Measurements from ENCODE around the gene SMIM41. TPM values are rescaled to one million over a fixed set of nuclear protein-coding genes. Genes with fewer than 3 reads are reported as not detected.

The SMIM41 gene
- total and polyA plus RNA-seq, 4 donors, result 0.03 to 0.50 (median 0.24) TPM; not detected in 1

DNA sequence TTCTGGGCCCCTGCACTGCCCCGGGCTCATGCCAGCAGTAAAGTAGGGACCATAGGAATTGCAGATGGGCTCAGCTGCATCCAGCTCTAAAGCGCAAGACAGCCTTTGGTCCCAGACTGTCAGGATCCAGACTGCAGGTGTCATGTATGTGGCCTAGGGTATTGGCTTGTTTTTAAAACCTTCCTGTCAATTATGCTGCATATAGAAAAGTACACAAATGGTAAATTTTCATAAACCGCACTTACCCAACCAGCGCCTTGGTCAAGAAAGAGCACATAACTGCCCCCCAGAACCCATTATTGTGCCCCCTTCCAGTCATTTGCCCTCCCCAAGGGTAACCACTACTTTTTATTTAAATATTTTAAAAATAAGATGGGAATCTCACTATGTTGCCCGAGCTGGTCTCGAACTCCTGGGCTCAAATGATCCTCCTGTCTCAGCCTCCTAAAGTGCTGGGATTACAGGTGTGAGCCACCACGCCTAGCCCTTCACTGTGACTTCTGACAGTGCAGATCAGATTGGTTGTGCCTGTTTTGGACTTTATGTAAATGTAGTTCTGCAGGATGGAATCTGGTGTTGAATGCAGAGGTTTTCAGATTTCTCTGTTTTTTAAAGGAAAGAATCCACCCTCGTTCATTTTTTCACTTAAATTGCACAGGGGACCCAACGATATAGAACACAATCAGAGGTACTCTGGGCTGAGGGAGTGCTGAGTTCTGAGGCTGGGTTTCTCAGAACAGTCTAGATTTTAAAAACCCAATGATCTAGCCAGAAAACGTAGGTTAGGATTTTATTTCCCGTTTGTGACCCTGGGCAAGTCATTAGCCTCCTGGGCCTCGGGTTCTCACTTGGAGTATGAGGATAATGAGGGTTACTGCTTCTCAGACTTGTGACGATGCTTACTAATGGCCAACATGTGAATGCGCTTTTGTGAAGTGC, 21.6 kb upstream of the SMIM41 start:
- TF ChIP-seq HNF4A (conservative IDR thresholded peaks at IDR 0.05) (no peak), GABPA (IDR thresholded peaks at IDR 0.05 in 1 of 2, conservative IDR thresholded peaks at IDR 0.05 in 1 of 2) (no peak), RXRA (IDR thresholded peaks at IDR 0.05) (no peak), FOXA2 (IDR thresholded peaks at IDR 0.05) (no peak), FOXA1 (IDR thresholded peaks at IDR 0.05) (no peak), EGR1 (IDR thresholded peaks at IDR 0.05; ENCODE audit: low read depth in 2 of 2) (no peak), RAD21 (IDR thresholded peaks at IDR 0.05) (no peak), TAF1 (conservative IDR thresholded peaks at IDR 0.05) (no peak), YY1 (IDR thresholded peaks at IDR 0.05) (no peak), SP1 (IDR thresholded peaks at IDR 0.05) (no peak)
- TF ChIP-seq, protein P1, sequence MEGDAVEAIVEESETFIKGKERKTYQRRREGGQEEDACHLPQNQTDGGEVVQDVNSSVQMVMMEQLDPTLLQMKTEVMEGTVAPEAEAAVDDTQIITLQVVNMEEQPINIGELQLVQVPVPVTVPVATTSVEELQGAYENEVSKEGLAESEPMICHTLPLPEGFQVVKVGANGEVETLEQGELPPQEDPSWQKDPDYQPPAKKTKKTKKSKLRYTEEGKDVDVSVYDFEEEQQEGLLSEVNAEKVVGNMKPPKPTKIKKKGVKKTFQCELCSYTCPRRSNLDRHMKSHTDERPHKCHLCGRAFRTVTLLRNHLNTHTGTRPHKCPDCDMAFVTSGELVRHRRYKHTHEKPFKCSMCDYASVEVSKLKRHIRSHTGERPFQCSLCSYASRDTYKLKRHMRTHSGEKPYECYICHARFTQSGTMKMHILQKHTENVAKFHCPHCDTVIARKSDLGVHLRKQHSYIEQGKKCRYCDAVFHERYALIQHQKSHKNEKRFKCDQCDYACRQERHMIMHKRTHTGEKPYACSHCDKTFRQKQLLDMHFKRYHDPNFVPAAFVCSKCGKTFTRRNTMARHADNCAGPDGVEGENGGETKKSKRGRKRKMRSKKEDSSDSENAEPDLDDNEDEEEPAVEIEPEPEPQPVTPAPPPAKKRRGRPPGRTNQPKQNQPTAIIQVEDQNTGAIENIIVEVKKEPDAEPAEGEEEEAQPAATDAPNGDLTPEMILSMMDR (IDR thresholded peaks at IDR 0.05; ENCODE audit: low read depth, low read length, missing input control), result no peak
- TF ChIP-seq, protein P2, sequence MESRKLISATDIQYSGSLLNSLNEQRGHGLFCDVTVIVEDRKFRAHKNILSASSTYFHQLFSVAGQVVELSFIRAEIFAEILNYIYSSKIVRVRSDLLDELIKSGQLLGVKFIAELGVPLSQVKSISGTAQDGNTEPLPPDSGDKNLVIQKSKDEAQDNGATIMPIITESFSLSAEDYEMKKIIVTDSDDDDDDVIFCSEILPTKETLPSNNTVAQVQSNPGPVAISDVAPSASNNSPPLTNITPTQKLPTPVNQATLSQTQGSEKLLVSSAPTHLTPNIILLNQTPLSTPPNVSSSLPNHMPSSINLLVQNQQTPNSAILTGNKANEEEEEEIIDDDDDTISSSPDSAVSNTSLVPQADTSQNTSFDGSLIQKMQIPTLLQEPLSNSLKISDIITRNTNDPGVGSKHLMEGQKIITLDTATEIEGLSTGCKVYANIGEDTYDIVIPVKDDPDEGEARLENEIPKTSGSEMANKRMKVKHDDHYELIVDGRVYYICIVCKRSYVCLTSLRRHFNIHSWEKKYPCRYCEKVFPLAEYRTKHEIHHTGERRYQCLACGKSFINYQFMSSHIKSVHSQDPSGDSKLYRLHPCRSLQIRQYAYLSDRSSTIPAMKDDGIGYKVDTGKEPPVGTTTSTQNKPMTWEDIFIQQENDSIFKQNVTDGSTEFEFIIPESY (IDR thresholded peaks at IDR 0.05), result no peak
- TF ChIP-seq, protein P3, sequence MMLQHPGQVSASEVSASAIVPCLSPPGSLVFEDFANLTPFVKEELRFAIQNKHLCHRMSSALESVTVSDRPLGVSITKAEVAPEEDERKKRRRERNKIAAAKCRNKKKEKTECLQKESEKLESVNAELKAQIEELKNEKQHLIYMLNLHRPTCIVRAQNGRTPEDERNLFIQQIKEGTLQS (IDR thresholded peaks at IDR 0.05), result no peak
- H3K4me1 ChIP-seq (ENCODE audit: control insufficient read depth in 4 of 4, insufficient read depth in 4 of 4, low read length in 3 of 4), result no peaks in the 10 kb centered on the region
- H3K27ac ChIP-seq (ENCODE audit: low read depth in 1 of 2, low read length in 2 of 2), result no peak overlapping the region
- H3K4me3 ChIP-seq (ENCODE audit: low read depth in 1 of 3, low read length in 3 of 3), result no peak overlapping the region
- no peak for DNase-seq (ENCODE audit: low spot score)
- H3K36me3 ChIP-seq (ENCODE audit: control insufficient read depth in 4 of 4, insufficient read depth in 3 of 4, low read depth in 1 of 4, low read length in 3 of 4), result peaks cover 0 to 18% (median 3%) of the 10 kb centered on the region in 4 donors
- no peak overlapping the region for H3K9ac ChIP-seq (ENCODE audit: low read depth in 1 of 2, low read length in 2 of 2)
- H3K9me3 ChIP-seq (ENCODE audit: control insufficient read depth in 4 of 4, low read length in 3 of 4), result no peaks in the 10 kb centered on the region
- WGBS, result 94% methylated on average over 14 of the region's 14 CpGs
- H3K27me3 ChIP-seq (ENCODE audit: control insufficient read depth in 4 of 4, insufficient read depth in 4 of 4, low read length in 3 of 4), result no peaks in the 10 kb centered on the region

DNA sequence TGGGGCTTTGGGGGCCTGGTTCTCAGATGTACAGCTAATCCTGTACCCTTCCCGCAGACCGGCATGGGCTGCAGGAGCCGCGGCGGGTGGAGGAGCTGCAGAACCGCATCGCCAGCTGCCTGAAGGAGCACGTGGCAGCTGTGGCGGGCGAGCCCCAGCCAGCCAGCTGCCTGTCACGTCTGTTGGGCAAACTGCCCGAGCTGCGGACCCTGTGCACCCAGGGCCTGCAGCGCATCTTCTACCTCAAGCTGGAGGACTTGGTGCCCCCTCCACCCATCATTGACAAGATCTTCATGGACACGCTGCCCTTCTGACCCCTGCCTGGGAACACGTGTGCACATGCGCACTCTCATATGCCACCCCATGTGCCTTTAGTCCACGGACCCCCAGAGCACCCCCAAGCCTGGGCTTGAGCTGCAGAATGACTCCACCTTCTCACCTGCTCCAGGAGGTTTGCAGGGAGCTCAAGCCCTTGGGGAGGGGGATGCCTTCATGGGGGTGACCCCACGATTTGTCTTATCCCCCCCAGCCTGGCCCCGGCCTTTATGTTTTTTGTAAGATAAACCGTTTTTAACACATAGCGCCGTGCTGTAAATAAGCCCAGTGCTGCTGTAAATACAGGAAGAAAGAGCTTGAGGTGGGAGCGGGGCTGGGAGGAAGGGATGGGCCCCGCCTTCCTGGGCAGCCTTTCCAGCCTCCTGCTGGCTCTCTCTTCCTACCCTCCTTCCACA, 20.7 kb upstream of the SMIM41 start:
- DNase-seq (ENCODE audit: low spot score), result no peak
- no peak overlapping the region for H3K4me3 ChIP-seq (ENCODE audit: low read depth in 1 of 3, low read length in 3 of 3)
- H3K27me3 ChIP-seq (ENCODE audit: control insufficient read depth in 4 of 4, insufficient read depth in 4 of 4, low read length in 3 of 4), result no peaks in the 10 kb centered on the region
- no peaks in the 10 kb centered on the region for H3K4me1 ChIP-seq (ENCODE audit: control insufficient read depth in 4 of 4, insufficient read depth in 4 of 4, low read length in 3 of 4)
- H3K9ac ChIP-seq (ENCODE audit: low read depth in 1 of 2, low read length in 2 of 2), result no peak overlapping the region
- WGBS, result 87% methylated on average over 25 of the region's 25 CpGs
- TF ChIP-seq HNF4G (IDR thresholded peaks at IDR 0.05), result no peak
- TF ChIP-seq, protein P4, sequence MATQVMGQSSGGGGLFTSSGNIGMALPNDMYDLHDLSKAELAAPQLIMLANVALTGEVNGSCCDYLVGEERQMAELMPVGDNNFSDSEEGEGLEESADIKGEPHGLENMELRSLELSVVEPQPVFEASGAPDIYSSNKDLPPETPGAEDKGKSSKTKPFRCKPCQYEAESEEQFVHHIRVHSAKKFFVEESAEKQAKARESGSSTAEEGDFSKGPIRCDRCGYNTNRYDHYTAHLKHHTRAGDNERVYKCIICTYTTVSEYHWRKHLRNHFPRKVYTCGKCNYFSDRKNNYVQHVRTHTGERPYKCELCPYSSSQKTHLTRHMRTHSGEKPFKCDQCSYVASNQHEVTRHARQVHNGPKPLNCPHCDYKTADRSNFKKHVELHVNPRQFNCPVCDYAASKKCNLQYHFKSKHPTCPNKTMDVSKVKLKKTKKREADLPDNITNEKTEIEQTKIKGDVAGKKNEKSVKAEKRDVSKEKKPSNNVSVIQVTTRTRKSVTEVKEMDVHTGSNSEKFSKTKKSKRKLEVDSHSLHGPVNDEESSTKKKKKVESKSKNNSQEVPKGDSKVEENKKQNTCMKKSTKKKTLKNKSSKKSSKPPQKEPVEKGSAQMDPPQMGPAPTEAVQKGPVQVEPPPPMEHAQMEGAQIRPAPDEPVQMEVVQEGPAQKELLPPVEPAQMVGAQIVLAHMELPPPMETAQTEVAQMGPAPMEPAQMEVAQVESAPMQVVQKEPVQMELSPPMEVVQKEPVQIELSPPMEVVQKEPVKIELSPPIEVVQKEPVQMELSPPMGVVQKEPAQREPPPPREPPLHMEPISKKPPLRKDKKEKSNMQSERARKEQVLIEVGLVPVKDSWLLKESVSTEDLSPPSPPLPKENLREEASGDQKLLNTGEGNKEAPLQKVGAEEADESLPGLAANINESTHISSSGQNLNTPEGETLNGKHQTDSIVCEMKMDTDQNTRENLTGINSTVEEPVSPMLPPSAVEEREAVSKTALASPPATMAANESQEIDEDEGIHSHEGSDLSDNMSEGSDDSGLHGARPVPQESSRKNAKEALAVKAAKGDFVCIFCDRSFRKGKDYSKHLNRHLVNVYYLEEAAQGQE (IDR thresholded peaks at IDR 0.05), result no peak
- no peak overlapping the region for H3K27ac ChIP-seq (ENCODE audit: low read depth in 1 of 2, low read length in 2 of 2)
- H3K36me3 ChIP-seq (ENCODE audit: control insufficient read depth in 4 of 4, insufficient read depth in 3 of 4, low read depth in 1 of 4, low read length in 3 of 4), result peaks cover 0 to 18% (median 3%) of the 10 kb centered on the region in 4 donors
- no peaks in the 10 kb centered on the region for H3K9me3 ChIP-seq (ENCODE audit: control insufficient read depth in 4 of 4, low read length in 3 of 4)
